ENCODE results near the gene WDR36.

The WDR36 gene

DNA sequence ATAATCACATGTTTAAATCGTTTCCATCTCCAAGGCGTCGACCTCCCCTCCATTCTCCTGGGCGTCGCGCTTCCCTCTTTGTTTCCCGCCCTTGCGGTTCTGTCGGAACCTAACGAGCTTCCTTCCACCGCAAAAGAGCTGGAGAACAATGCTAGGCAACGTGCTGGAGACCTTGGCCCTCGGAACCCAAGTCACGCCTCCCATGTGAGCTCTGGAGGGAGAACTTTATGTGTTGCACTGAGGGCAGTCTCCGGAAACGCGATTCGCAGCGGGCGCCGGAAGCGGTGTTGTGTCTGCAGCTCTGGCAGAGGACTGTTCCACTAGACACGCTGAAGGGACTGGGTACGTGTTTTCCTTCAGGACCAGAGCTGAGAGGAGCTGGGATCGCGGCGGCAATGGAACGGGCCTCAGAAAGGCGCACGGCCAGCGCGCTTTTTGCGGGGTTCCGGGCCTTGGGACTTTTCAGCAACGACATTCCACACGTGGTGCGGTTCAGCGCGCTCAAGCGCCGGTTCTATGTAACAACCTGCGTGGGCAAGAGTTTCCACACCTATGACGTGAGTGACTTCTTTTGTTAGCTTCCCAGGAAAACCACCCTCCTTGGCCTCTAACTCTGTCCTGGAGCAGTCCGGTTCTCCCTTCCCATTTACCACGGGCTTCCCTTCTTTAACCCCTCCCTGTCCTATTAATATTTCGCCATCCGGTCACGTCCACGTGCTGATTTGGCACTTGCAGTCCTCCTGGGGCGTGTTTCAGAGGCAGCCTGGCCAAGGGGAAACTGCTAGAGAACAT is at the start of gene WDR36:
WDR36 (plus strand) TSS at position 287 of the 792 bp plus-strand sequence; CDS start at position 396, 109 bp downstream.
- DNase-seq = peak; percentile 95

DNA sequence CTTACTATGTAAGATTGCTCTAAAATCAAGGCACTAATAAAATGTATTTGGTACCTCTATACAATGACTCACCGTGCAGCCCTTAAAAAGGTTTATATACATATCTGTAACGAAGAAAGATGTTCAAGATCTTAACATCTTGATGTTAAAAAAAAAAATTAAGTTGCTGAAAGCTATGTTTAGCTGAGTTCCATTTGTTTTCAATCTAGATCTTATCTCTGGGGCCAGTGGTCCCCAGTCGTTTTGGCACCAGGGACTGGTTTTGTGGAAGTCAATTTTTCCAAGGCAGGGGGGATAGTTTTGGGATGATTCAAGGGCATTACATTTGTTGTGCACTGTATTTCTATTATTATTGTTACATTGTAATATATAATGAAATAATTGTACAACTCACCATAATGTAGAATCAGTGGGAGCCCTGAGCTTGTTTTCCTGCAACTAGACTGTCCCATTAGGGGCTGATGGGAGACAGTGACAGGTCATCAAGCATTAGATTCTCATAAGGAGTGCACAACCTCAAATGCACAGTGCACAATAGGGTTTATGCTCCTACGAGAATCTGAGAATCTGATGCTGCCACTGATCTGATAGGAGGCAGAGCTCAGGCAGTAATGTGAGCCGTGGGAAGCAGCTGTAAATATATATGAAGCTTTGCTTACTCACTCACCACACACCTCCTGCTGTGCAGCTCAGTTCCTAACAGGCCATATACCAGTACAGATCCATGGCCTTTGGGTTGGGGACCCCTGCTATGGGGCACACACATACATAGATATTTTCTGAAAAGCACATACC is 48.2 kb upstream of the WDR36 start:
- DNase-seq = no peak

DNA sequence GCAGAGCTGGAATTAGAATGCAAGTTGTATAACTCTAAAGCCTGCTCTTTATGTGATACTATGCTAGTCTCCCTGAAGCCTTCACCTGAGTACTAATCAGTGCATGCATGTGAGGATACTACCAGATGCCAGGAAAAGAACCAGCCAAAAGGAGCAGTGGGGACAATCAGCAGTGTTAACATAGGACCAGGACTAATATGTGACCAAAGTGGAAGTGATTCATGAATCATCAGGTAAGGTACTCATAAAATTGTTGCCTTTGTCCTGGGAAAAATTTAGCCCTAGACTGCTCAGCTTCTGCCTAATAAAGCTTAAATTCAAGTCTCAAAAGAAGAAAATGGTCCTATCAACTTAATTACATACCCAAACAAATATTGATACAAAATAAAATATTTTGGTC is 34.1 kb upstream of the WDR36 start:
- DNase-seq = no peak

DNA sequence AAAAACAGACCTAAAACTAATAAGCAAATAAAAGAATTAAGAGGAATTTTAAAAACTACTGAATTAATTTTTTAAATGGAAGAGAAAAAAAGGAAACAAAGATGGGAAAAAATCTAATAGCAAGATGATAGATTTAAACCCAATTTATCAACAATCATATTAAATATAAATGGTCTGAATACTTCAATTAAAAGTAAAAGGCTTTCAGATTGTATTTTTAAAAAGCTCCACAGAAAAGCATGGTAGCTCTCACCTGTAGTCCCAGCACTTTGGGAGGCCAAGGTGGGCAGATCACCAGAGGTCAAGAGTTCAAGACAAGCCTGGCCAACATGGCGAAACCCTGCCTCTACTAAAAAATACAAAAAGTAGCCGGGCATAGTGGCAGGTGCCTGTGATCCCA is 32.0 kb upstream of the WDR36 start:
- DNase-seq = no peak

GRCh38 chr5:111061618-111062017 is 30.5 kb upstream of the WDR36 start:
- no peak for DNase-seq

- no peak for DNase-seq
Measured at GRCh38 chr5:111063709-111064322, 28.3 kb upstream of the WDR36 start.

DNA sequence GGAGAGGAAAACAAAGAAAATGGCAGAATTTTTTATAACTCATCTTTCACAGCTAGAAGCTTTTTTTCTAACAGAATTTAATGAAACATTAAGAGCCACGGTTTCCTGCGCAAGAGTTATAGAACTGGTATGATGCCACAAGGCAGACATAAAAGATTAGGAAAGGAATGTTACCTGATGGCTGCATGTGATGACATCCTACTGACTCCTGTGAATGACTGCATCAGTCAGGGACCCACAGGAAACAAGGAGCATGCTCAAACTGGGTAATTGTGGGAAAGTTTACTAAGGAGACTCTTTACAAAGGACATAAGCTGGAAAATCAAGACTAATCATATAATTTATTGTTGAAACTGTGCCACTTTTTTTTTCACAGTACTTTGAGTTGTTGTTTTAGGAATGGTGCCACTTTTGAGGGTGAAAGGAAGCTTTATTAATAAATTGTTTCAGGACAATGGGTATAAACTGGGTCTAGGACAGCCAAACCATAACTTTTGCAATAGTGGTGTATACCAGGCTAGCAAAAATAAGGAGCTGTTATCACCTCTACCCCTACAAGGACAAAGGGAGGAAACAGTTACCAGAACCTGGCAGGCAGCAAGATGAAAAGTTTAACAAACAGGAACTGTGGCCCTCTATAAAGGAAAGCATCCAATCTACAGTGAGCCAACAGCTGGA is 25.7 kb upstream of the WDR36 start:
- no peak for DNase-seq

DNA sequence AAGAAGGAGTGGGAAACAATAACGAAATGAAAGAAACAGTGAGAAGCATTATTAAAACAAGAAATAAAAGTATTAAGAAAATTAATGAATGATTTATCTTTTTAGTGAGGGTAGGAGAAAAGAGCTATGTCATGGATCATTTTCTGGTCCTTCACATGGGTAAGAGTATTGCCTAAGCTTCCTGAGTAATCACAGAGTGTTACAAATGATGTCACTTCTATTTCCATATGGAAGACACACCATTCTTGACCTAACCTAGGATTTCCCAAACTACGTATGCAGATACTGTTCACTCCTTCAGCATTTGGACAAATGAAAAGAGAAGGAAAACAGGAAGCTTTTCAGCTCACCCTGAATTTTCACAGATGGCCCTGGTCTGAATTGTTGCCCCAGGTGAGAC is 23.9 kb upstream of the WDR36 start:
- no peak for DNase-seq

- no peak for DNase-seq
Measured at GRCh38 chr5:111069839-111070238, 22.3 kb upstream of the WDR36 start.

GRCh38 chr5:111070272-111071134 is 21.6 kb upstream of the WDR36 start:
- peak; percentile 73 for DNase-seq

DNA sequence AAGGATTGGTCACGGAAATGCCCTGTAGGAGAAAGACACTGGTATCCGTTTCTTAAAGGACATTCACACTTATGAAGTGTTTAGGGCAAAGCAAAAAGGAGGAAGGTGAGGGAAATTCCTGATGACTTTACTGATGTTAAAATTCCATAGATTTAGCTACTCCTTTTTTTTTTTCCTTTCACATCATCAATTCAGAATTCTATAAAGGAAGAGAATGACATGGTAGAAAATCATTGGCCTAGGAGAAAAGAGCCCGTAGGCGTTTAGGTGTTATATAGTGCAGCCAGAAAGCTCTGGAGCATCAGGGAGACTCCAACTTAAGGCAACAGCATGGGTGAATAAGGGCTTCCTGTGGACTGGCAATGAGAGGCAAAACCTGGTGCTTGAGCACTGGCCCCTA is 20.7 kb upstream of the WDR36 start, which contains the start of gene TSLP:
TSLP (plus strand) TSS at position 301 of the 400 bp plus-strand sequence. CDS start 178 bp downstream, outside the sequence.
- no peak for DNase-seq

DNA sequence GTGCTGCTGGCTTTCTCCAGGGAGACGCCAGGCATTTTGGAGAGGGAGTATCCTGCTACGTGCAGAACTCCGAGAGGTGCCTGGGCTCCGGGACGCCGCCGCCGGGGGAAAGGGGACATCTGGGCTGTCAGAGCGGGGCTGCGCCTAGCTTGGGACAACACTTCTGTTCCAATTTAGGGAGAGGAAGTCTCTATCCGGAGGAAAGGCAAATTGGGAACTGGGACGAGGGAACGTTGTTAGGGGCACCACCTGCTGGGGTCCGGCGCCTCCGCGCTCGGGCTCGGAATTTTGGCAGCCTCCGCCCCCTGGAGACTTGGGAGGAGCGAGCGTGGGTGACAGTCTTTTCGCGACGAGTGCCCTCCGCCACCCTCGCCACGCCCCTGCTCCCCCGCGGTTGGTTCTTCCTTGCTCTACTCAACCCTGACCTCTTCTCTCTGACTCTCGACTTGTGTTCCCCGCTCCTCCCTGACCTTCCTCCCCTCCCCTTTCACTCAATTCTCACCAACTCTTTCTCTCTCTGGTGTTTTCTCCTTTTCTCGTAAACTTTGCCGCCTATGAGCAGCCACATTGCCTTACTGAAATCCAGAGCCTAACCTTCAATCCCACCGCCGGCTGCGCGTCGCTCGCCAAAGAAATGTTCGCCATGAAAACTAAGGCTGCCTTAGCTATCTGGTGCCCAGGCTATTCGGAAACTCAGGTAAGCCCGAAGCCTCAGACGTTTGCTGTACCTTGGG is 19.0 kb upstream of the WDR36 start:
- DNase-seq = peak; percentile 78

- no peak for DNase-seq
Measured at GRCh38 chr5:111074244-111074643, 17.9 kb upstream of the WDR36 start.

DNA sequence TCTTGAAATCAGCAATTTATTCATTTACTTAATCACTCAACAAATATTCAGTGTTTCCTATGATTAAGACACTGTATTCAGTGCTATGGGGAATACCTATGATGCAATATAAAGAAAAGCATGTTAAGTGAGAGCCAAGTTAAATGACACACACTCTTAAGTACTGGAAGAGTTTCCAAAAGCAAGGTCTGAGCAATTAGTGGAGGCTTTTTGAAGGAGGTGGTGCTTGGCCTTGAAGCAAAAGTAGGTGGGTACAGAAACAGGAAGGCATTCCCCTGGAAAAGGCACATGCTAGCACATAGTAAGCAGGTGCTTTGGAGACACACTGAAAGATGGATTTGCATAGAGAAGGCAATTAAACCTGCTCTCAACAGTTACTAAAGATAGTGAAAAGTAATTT is 16.6 kb upstream of the WDR36 start:
- DNase-seq = no peak

DNA sequence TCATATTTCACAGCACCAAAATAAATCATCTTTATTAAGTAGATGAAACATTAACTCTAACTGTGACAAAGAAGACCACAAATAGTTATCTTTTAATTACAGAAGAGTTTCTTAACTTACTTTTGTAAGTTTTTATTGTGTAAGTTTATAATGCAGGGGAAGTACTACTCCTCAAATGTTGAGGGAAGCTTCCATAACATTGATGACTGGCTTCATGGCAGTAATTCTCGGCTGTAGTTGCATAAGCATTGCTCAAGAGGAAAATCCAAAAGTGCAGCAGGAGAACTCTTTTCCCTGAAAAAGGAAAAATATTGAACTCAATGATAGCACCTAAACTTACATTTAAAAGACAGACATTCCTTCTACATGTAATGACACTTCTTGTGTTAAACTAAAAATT is 16.1 kb upstream of the WDR36 start:
- no peak for DNase-seq

- no peak for DNase-seq
Measured at GRCh38 chr5:111077678-111078077, 14.5 kb upstream of the WDR36 start.

- DNase-seq = no peak
Measured at GRCh38 chr5:111079846-111080245, 12.3 kb upstream of the WDR36 start.

DNA sequence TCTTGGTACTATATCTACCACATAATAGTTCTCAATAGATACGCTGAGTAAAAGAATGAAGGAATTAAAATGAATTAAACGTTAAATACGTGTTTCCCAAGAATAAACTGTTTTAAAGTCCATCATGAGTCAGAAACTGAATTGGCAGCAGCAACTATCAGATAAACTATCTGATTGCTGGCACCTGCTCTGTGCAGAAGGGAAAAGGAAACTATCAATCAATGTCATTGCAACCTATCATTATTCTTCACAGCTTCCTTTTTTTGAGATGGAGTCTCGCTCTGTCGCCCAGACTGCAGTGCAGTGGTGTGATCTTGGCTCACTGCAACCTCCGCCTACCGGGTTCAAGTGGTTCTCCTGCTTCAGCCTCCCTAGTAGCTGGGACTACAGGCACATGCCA is 8.8 kb upstream of the WDR36 start:
- DNase-seq = no peak

GRCh38 chr5:111095982-111096381 is 3.8 kb downstream of the WDR36 start:
- no peak for DNase-seq

GRCh38 chr5:111099058-111099778 is 7.1 kb downstream of the WDR36 start:
- no peak for DNase-seq
